K562 (cell line): ENCODE results near the gene EEF2. TPM values are rescaled to one million over a fixed set of nuclear protein-coding genes. Genes with fewer than 3 reads are reported as not detected.

ENCODE experiments used
- ATAC-seq: fragments of 200-7000 bp; cut with Tn5 transposase; 3 replicates; pipeline ENCODE4 v1.9.1; 2020; ENCODE audit warnings: moderate library complexity
- BruUV-seq: library from RNA; stranded (reverse); fragments of 400-500 nt; replicated peaks from 2 replicates; lab custom pipeline; 2021; lab: Mats Ljungman, UMichigan
- CTCF ChIA-PET: fragments of 300-600 bp; formaldehyde crosslinking; extraction: SDS; loops from one replicate; lab custom pipeline; 2021; ENCODE audit warnings: low intra/inter-chr PET ratio; lab: Yijun Ruan, JAX
- POLR2A ChIA-PET: fragments of 300-600, 350-650 bp; sonication (Branson Sonifier 250); formaldehyde crosslinking; extraction: SDS; loops from one replicate; lab custom pipeline; 2021; ENCODE audit warnings: antibody characterized with exemption, inconsistent platforms; lab: Yijun Ruan, JAX
- DNase-seq, 4 experiments: peaks; one replicate each; pipeline versions ENCODE4 v3.0.0 to v3.0.0-alpha.2; 2011 to 2018; ENCODE audit warnings: low spot score in 3 of 4, mixed read lengths in 3 of 4; ENCODE audit errors: extremely low read depth in 1 of 4
- FAIRE-seq: peaks from 2 replicates; lab custom pipeline; 2011; peaks lifted over from hg19 to GRCh38; lab: Jason Lieb, UNC
- H2AFZ ChIP-seq: 2 replicates; pipeline ENCODE4 v1.6.0; 2011; ENCODE audit warnings: low read depth, low read length, control low read depth, inconsistent platforms
- H3K27ac ChIP-seq: fragments of 200-600 bp; 3 replicates; pipeline ENCODE4 v1.8.0; 2011; ENCODE audit warnings: low read depth, mild to moderate bottlenecking, control low read depth, inconsistent platforms, low read length, moderate library complexity, mixed read lengths; ENCODE audit errors: extremely low read depth
- H3K27me3 ChIP-seq, 2 experiments: fragments of 300-600 bp in 1 of 2; 2 replicates in 1 of 2; 3 replicates in 1 of 2; pipeline versions ENCODE4 v1.6.0 to v1.8.0; 2011; ENCODE audit warnings: inconsistent platforms in 2 of 2, low read length in 2 of 2, mild to moderate bottlenecking in 1 of 2, mixed read lengths in 1 of 2, moderate library complexity in 1 of 2; ENCODE audit not compliant: control insufficient read depth in 2 of 2, insufficient read depth in 2 of 2
- H3K36me3 ChIP-seq: fragments of 300-600 bp; 3 replicates; pipeline ENCODE4 v1.8.0; 2011; ENCODE audit warnings: mild to moderate bottlenecking, low read length, inconsistent platforms; ENCODE audit not compliant: control insufficient read depth, insufficient read depth
- H3K4me1 ChIP-seq, 2 experiments: fragments of 200-600 bp in 1 of 2; replicated peaks in 1 of 2; 2 replicates in 1 of 2; 3 replicates in 1 of 2; pipeline versions ENCODE4 v1.5.1 to v1.8.0; 2011; ENCODE audit warnings: inconsistent platforms in 2 of 2, low read length in 2 of 2, mild to moderate bottlenecking in 1 of 2, mixed read lengths in 1 of 2, moderate library complexity in 1 of 2; ENCODE audit not compliant: control insufficient read depth in 2 of 2, insufficient read depth in 2 of 2
- H3K4me2 ChIP-seq: 2 replicates; pipeline ENCODE4 v1.6.1; 2011; ENCODE audit warnings: low read length, control low read depth, inconsistent platforms, mixed read lengths; ENCODE audit not compliant: insufficient read depth
- H3K4me3 ChIP-seq: fragments of 200-600 bp; sonication (generic), shearing (Covaris generic); 2 replicates; pipeline ENCODE4 v1.5.1; 2016; ENCODE audit warnings: control low read depth, inconsistent platforms
- H3K79me2 ChIP-seq: fragments of 200-600 bp; 3 replicates; pipeline ENCODE4 v1.8.0; 2011; ENCODE audit warnings: low read length, inconsistent platforms; ENCODE audit not compliant: control insufficient read depth, insufficient read depth
- H3K9ac ChIP-seq, 2 experiments: 2 replicates each; pipeline versions ENCODE4 v1.6.0 to v1.6.1; 2011; ENCODE audit warnings: low read depth in 2 of 2, low read length in 2 of 2, control low read depth in 1 of 2, inconsistent platforms in 1 of 2, mild to moderate bottlenecking in 1 of 2, mixed read lengths in 1 of 2; ENCODE audit not compliant: insufficient read depth in 1 of 2
- H3K9me1 ChIP-seq: one replicate; pipeline ENCODE4 v1.6.0; 2011; ENCODE audit warnings: inconsistent platforms, mild to moderate bottlenecking, low read length, moderate library complexity; ENCODE audit not compliant: control insufficient read depth, insufficient read depth
- H3K9me3 ChIP-seq: replicated peaks from 2 replicates; pipeline ENCODE4 v1.5.1; 2011; ENCODE audit warnings: low read depth, low read length, inconsistent platforms; ENCODE audit not compliant: control insufficient read depth, insufficient read depth
- H4K20me1 ChIP-seq: replicated peaks from 2 replicates; pipeline ENCODE4 v1.6.1; 2011; ENCODE audit warnings: low read length, inconsistent platforms, mixed read lengths; ENCODE audit not compliant: control insufficient read depth, insufficient read depth
- CREB1 ChIP-seq, 2 experiments: sonication (generic) in 1 of 2; formaldehyde crosslinking in 1 of 2; IDR thresholded peaks; 2 replicates each; pipeline versions ENCODE4 v1.6.1 to v1.8.0; 2012 to 2022; ENCODE audit warnings: inconsistent platforms in 1 of 2, mild to moderate bottlenecking in 1 of 2, missing genetic modification reagents in 1 of 2, moderate library complexity in 1 of 2
- EGR1 ChIP-seq: fragments of 450-650 bp; conservative IDR thresholded peaks from 2 replicates; pipeline ENCODE4 v1.6.1; 2017; ENCODE audit warnings: mild to moderate bottlenecking
- FOXP1 ChIP-seq: sonication (generic); formaldehyde crosslinking; IDR thresholded peaks from 2 replicates; pipeline ENCODE4 v1.8.0; 2022; ENCODE audit warnings: mild to moderate bottlenecking, missing genetic modification reagents
- NR4A1 ChIP-seq, 2 experiments: fragments of 250-450 bp in 1 of 2; fragments of 450-650 bp in 1 of 2; sonication (Bioruptor Pico) in 1 of 2; IDR thresholded peaks; 2 replicates each; pipeline versions ENCODE4 v1.4.0 to v1.6.1; 2016 to 2020; ENCODE audit warnings: mild to moderate bottlenecking in 2 of 2, missing compliant biosample characterization in 1 of 2, missing genetic modification characterization in 1 of 2, moderate library complexity in 1 of 2
- POLR2G ChIP-seq: fragments of 200-400 bp; formaldehyde crosslinking; IDR thresholded peaks from 2 replicates; pipeline ENCODE4 v1.6.1; 2017; ENCODE audit warnings: low read depth, mild to moderate bottlenecking, antibody characterized with exemption, low read length, moderate library complexity
- RBM22 ChIP-seq: fragments of 200-400 bp; formaldehyde crosslinking; IDR thresholded peaks from 2 replicates; pipeline ENCODE4 v1.6.1; 2018; ENCODE audit warnings: low read length, low read depth; ENCODE audit not compliant: poor library complexity, severe bottlenecking
- SNIP1 ChIP-seq: fragments of 450-650 bp; IDR thresholded peaks from 2 replicates; pipeline ENCODE4 v1.7.1; 2017; ENCODE audit warnings: low read depth, mild to moderate bottlenecking
- SRSF9 ChIP-seq: fragments of 200-400 bp; formaldehyde crosslinking; IDR thresholded peaks from 2 replicates; pipeline ENCODE4 v1.6.1; 2017; ENCODE audit warnings: low read depth, low read length, borderline replicate concordance
- SUPT5H ChIP-seq: fragments of 450-650 bp; IDR thresholded peaks from 2 replicates; pipeline ENCODE4 v1.6.1; 2016
- ZZZ3 ChIP-seq: fragments of 450-650 bp; IDR thresholded peaks from 2 replicates; pipeline ENCODE4 v1.6.1; 2016; ENCODE audit warnings: antibody characterized with exemption, mild to moderate bottlenecking, moderate library complexity
- WGBS: fragments of 100-300 bp; shearing (Covaris generic); methylation state at CpG from one replicate; pipeline ENCODE4 v1.1.6; 2016; ENCODE audit warnings: low coverage, mixed read lengths; ENCODE audit not compliant: insufficient coverage; ENCODE audit errors: missing lambda C conversion rate; 5-methylcytosine and 5-hydroxymethylcytosine counted together
- in situ Hi-C: fragments of 300-500 bp; cut with MboI; formaldehyde crosslinking; loops from 4 replicates; pipeline ENCODE4 v1.15.0; 2018; ENCODE audit warnings: inconsistent platforms, mixed read lengths
- intact Hi-C: fragments of 100-400 bp; cut with micrococcal nuclease; formaldehyde crosslinking; loops from 2 replicates; pipeline ENCODE4 v1.14.2; 2022
- polyA plus RNA-seq, 8 experiments: library from polyadenylated mRNA; depleted of rRNA in 4 of 8; stranded (reverse) in 5 of 8; unstranded in 3 of 8; fragments of >200 nt; fragmentation: Nextera tagmentation in 2 of 8; fragmentation: Illumina TruSeq in 1 of 8; extraction: Ambion mirVana in 2 of 8; extraction: Trizol in 1 of 8; gene quantifications; 2 replicates each; pipeline versions ENCODE4 v1.2.1 to v1.2.3, GENCODE V29; 2011 to 2014; ENCODE audit warnings: inconsistent platforms in 1 of 8, missing spikeins in 1 of 8
- total RNA-seq, 7 experiments: library from RNA; depleted of rRNA in 6 of 7; stranded (reverse); fragments of >200 nt in 6 of 7; fragmentation: Illumina TruSeq in 2 of 7; extraction: Trizol in 2 of 7; gene quantifications; 2 replicates each; pipeline versions ENCODE4 v1.2.1 to v1.2.3, GENCODE V29; 2011 to 2021; ENCODE audit warnings: low replicate concordance in 1 of 7
- TF ChIP-seq, protein P1 (sequence below): fragments of 450-650 bp; formaldehyde crosslinking; IDR thresholded peaks from 2 replicates; pipeline ENCODE4 v1.4.0; 2020; ENCODE audit warnings: mild to moderate bottlenecking, moderate library complexity
- TF ChIP-seq, protein P2 (sequence below): fragments of 450-650 bp; IDR thresholded peaks from one replicate; pipeline ENCODE4 v1.6.1; 2018; ENCODE audit warnings: mild to moderate bottlenecking, moderate library complexity; ENCODE audit not compliant: partially characterized antibody
- TF ChIP-seq, protein P3 (sequence below): conservative IDR thresholded peaks from 2 replicates; pipeline ENCODE4 v1.6.1; 2011; ENCODE audit warnings: low read depth, mild to moderate bottlenecking, low read length; ENCODE audit not compliant: control insufficient read depth

Gene EEF2
- total and polyA plus RNA-seq, 9 of the 15 experiments (the other 6 are each of a cell fraction or from before 2014, with no cell fraction given) = 372 to 3,003 (median 1,453) TPM

DNA sequence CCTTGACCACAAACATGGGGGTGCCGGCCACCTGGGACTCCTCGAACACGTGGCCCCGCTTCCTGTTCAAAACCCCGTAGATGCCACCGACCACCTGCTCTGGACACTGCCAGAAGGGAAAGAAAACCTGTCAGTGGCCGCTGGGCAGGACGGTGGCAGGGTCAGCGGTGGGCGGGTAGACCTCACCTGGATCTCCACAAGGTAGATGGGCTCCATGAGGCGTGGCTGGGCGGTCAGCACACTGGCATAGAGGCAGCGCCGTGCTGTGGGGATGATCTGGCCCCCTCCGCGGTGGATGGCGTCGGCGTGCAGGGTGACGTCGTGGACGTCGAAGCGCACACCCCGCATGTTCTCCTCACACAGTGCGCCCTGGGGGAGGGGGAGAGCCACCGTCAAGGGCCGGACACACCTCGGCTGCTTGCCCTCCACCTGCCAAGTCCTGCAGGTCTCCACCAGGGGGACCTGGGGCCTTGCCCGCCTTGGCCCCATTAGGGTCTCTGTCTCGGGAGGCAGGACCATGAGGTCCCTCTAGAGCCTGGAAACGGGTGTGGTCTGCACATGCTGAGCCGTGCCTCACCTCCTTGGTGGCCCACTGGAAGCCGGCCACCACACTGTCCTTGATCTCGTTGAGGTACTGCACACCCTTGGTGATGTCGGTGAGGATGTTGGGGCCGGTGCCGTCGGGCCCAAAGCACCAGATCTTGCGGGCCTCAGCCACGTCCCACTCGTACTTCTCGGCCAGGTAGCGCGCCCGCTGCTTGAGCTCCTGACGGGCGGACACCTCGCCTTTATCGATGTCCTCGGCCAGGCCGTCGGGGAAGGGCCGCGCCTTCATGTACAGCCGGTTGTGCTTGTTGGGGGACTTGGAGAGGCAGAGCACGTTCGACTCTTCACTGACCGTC is 7.8 kb downstream of the EEF2 start (continued):
- no peak for TF ChIP-seq SRSF9
- TF ChIP-seq, protein P1, sequence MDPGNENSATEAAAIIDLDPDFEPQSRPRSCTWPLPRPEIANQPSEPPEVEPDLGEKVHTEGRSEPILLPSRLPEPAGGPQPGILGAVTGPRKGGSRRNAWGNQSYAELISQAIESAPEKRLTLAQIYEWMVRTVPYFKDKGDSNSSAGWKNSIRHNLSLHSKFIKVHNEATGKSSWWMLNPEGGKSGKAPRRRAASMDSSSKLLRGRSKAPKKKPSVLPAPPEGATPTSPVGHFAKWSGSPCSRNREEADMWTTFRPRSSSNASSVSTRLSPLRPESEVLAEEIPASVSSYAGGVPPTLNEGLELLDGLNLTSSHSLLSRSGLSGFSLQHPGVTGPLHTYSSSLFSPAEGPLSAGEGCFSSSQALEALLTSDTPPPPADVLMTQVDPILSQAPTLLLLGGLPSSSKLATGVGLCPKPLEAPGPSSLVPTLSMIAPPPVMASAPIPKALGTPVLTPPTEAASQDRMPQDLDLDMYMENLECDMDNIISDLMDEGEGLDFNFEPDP = no peak
- TF ChIP-seq ZZZ3 = no peak
- TF ChIP-seq, all 486 proteins: peak for 28

DNA sequence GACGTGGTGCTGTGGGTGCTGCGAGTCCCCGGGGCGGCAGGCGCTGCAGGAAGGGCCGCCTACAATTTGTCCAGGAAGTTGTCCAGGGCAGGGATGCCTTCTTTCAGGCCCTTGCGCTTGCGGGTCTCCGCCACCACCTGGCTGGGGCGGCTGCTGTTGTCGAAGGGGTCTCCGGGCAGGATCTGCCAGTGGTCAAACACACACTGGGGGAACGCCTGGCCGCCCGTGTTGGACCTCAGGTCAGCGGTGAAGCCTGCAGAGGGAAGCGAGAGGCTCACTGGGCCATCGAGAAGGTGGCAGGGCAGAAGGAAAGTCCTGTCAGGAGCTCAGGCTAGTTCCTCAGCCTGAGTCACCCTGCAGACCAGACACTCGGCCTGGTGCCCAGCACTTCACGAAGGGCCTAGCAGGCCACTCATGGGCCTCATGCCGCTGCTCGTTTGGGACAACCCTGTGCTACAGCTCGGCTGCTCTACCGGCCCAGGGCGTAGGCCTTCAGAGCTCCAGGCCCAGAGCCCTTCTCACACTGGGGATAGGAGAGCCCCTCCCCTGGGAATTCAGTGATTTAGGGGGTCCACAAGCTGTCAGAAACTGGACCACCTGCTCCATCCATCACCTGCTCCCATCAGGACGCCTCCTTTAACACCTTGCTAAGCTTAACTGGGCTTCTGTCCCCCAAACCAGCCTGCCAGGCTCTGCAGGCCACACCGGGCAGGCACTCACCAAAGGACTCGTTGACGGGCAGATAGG is 8.6 kb downstream of the EEF2 start:
- H3K36me3 ChIP-seq = peaks cover 67% of the 10 kb centered on the region
- BruUV-seq = TSS peak; percentile 41
- TF ChIP-seq CREB1 (IDR thresholded peaks at IDR 0.05) (no peak), CREB1 (CRISPR knock-in tag; IDR thresholded peaks at IDR 0.05) (peak; percentile 11; the same call in 1 of the 2 replicates), RBM22 (peak; percentile 97), SNIP1 (no peak), SUPT5H (peak; percentile 39), POLR2G (peak; percentile 77), FOXP1 (no peak), EGR1 (no peak), NR4A1 (CRISPR knock-in tag; IDR thresholded peaks at IDR 0.05) (no peak), NR4A1 (tag; IDR thresholded peaks at IDR 0.05) (no peak)
- TF ChIP-seq, protein P2, sequence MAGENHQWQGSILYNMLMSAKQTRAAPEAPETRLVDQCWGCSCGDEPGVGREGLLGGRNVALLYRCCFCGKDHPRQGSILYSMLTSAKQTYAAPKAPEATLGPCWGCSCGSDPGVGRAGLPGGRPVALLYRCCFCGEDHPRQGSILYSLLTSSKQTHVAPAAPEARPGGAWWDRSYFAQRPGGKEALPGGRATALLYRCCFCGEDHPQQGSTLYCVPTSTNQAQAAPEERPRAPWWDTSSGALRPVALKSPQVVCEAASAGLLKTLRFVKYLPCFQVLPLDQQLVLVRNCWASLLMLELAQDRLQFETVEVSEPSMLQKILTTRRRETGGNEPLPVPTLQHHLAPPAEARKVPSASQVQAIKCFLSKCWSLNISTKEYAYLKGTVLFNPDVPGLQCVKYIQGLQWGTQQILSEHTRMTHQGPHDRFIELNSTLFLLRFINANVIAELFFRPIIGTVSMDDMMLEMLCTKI = no peak
- TF ChIP-seq, protein P3, sequence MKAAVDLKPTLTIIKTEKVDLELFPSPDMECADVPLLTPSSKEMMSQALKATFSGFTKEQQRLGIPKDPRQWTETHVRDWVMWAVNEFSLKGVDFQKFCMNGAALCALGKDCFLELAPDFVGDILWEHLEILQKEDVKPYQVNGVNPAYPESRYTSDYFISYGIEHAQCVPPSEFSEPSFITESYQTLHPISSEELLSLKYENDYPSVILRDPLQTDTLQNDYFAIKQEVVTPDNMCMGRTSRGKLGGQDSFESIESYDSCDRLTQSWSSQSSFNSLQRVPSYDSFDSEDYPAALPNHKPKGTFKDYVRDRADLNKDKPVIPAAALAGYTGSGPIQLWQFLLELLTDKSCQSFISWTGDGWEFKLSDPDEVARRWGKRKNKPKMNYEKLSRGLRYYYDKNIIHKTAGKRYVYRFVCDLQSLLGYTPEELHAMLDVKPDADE = 0 out of 2 replicates have a peak, but pooled peaks have one; percentile 5

More for the DNA sequence above, 8.6 kb downstream of the EEF2 start:
- H4K20me1 ChIP-seq = peaks cover 57% of the 10 kb centered on the region
- 92% methylated on average over 27 of the region's 29 CpGs for WGBS
- H3K27me3 ChIP-seq = no peaks in the 10 kb centered on the region
- ChIA-PET POLR2A (interaction anchor here (0.6 to 9.7 kb wide), 4 partner anchors 7 to 14 kb away, joined by 3 to 215 read pairs (median 26); partner anchors contain the start of genes DAPK3 and EEF2), CTCF (no interaction called here)
- H2AFZ ChIP-seq = no peak overlapping the region
- no peak overlapping the region for H3K4me2 ChIP-seq
- ATAC-seq (peak; percentile 1; the same call in 2 of the 3 replicates), DNase-seq (peak in 1 of 4 experiments; percentile 23), FAIRE-seq (no peak)
- H3K9me3 ChIP-seq = no peaks in the 10 kb centered on the region
- H3K27ac ChIP-seq = no peak overlapping the region
- H3K4me1 ChIP-seq = peaks cover 0 to 47% of the 10 kb centered on the region in 2 experiments; a peak in 2 of 5 replicates
- intact Hi-C loops = no loop called here
- H3K4me3 ChIP-seq = no peak overlapping the region
- H3K79me2 ChIP-seq = peaks cover 44% of the 10 kb centered on the region
- in situ Hi-C loops = no loop called here
- peak overlapping the region in 1 of 2 experiments; percentile 59; a peak in 2 of 4 replicates for H3K9ac ChIP-seq
- peaks cover 19% of the 10 kb centered on the region for H3K9me1 ChIP-seq
